GM21825 (cell line): ENCODE results near the gene C2orf49.

Experiments used
- ATAC-seq: cut with Tn5 transposase; IDR thresholded peaks from one replicate; pipeline ENCODE4 v1.9.1; 2021; ENCODE audit warnings: mild to moderate bottlenecking, moderate library complexity; ENCODE audit not compliant: unreplicated experiment

The C2orf49 gene

DNA sequence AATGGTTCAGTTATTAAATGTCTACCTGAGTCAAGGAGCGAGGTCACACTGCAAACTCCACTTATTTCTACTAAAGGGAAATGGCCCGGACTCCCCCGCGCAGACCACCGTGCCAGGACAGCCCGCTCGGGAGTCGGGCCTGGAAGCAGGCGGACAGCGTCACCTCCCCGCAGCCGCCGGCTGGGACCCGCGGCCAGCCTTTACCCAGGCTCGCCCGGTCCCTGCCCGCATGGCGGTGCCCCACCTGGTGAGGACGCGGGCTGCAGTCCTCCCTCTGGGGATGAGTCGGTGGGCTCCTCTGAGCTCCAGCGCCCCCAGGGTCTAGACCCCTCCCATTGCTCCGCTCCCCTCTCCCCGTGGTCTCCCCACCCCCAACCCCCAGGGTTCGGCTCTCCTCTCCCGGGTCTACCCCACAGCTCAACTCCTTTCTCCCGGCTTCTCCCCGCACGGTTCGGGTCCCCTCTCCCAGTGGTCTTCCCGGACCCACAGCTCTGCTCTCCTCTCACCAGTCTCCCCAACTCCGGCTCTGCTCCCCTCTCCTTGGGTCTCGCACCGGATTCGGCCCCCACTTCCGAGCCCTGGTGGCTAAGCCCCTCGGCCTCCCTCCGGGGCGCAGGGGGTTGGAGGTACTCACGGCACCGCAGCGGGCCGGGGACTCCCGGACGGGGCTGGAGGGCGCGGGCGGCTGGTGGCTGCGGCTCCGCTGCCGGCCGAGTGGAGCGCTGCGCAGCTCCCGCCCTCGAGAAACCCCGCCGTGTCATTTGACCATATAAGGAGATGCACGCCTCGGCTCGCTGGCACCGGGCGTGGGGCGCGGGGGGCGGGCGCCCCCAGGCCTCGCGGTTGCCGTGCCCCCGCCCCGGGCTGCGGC lies 61.2 kb downstream of the C2orf49 start, which contains the start of gene FHL2:
Gene FHL2, minus strand, starts transcription at position 716 of the 871 bp plus-strand sequence. CDS start 12,535 bp downstream, outside the sequence.
- ATAC-seq = peak; percentile 98
